Measurements from ENCODE around the gene MISP.
A peak's percentile ranks its signal among the peaks of the same experiment; 100 is the strongest.

The MISP gene

GRCh38 chr19:756821-757688 lies 6.1 kb downstream of the MISP start:
- no peaks in the 10 kb centered on the region for H3K4me1 Mint-ChIP-seq (ENCODE audit: low read depth in 2 of 2)
- peaks cover 0 to 9% of the 10 kb centered on the region in 2 donors for H3K27me3 Mint-ChIP-seq
- no peak overlapping the region for H3K4me3 Mint-ChIP-seq
- peaks cover 0 to 3% of the 10 kb centered on the region in 2 donors for H3K9me3 Mint-ChIP-seq
- H3K27ac Mint-ChIP-seq = no peak overlapping the region
- DNase-seq (no peak), ATAC-seq (replicated peaks) (no peak)
- H3K36me3 Mint-ChIP-seq (ENCODE audit: insufficient read depth) = no peaks in the 10 kb centered on the region

- ATAC-seq (replicated peaks) = no peak
Observed at GRCh38 chr19:757811-758668, 7.1 kb downstream of the MISP start.

GRCh38 chr19:763181-763580 lies 12.3 kb downstream of the MISP start:
- Mint-ChIP-seq H3K4me3 (no peak overlapping the region), H3K9me3 (peaks cover 0 to 3% of the 10 kb centered on the region in 2 donors), H3K27ac (no peak overlapping the region), H3K4me1 (ENCODE audit: low read depth in 2 of 2) (no peaks in the 10 kb centered on the region), H3K36me3 (ENCODE audit: insufficient read depth) (no peaks in the 10 kb centered on the region), H3K27me3 (peaks cover 0 to 17% of the 10 kb centered on the region in 2 donors)
- ATAC-seq (replicated peaks) (no peak), DNase-seq (no peak)

More at GRCh38 chr19:757811-758668, 7.1 kb downstream of the MISP start:
- Mint-ChIP-seq H3K9me3 (peaks cover 0 to 3% of the 10 kb centered on the region in 2 donors), H3K36me3 (ENCODE audit: insufficient read depth) (no peaks in the 10 kb centered on the region), H3K4me1 (ENCODE audit: low read depth in 2 of 2) (no peaks in the 10 kb centered on the region), H3K4me3 (no peak overlapping the region), H3K27ac (no peak overlapping the region), H3K27me3 (peaks cover 0 to 9% of the 10 kb centered on the region in 2 donors)
- no peak for DNase-seq

GRCh38 chr19:763869-764268 lies 13.0 kb downstream of the MISP start:
- no peaks in the 10 kb centered on the region for H3K9me3 Mint-ChIP-seq
- ATAC-seq (replicated peaks) (no peak), DNase-seq (no peak)
- H3K27ac Mint-ChIP-seq = no peak overlapping the region
- H3K4me3 Mint-ChIP-seq = no peak overlapping the region
- no peaks in the 10 kb centered on the region for H3K4me1 Mint-ChIP-seq (ENCODE audit: low read depth in 2 of 2)
- H3K36me3 Mint-ChIP-seq (ENCODE audit: insufficient read depth) = no peaks in the 10 kb centered on the region
- peaks cover 0 to 17% of the 10 kb centered on the region in 2 donors for H3K27me3 Mint-ChIP-seq

GRCh38 chr19:764301-764700 lies 13.4 kb downstream of the MISP start:
- H3K36me3 Mint-ChIP-seq (ENCODE audit: insufficient read depth) = no peaks in the 10 kb centered on the region
- H3K27me3 Mint-ChIP-seq = peaks cover 0 to 17% of the 10 kb centered on the region in 2 donors
- DNase-seq = no peak

GRCh38 chr19:765179-765738 lies 14.3 kb downstream of the MISP start:
- no peaks in the 10 kb centered on the region for H3K36me3 Mint-ChIP-seq (ENCODE audit: insufficient read depth)

More at GRCh38 chr19:764301-764700, 13.4 kb downstream of the MISP start:
- no peak overlapping the region for H3K27ac Mint-ChIP-seq
- ATAC-seq (replicated peaks) = no peak
- no peaks in the 10 kb centered on the region for H3K9me3 Mint-ChIP-seq
- H3K4me3 Mint-ChIP-seq = no peak overlapping the region
- no peaks in the 10 kb centered on the region for H3K4me1 Mint-ChIP-seq (ENCODE audit: low read depth in 2 of 2)

GRCh38 chr19:768424-768823 lies 17.5 kb downstream of the MISP start:
- no peak for ATAC-seq (replicated peaks)
- Mint-ChIP-seq H3K27me3 (peaks cover 0 to 27% of the 10 kb centered on the region in 2 donors), H3K4me1 (ENCODE audit: low read depth in 2 of 2) (peaks cover 0 to 3% of the 10 kb centered on the region in 2 donors), H3K9me3 (no peaks in the 10 kb centered on the region), H3K27ac (no peak overlapping the region), H3K36me3 (ENCODE audit: insufficient read depth) (no peaks in the 10 kb centered on the region), H3K4me3 (no peak overlapping the region)
- DNase-seq = no peak

More at GRCh38 chr19:765179-765738, 14.3 kb downstream of the MISP start:
- Mint-ChIP-seq H3K27ac (no peak overlapping the region), H3K4me3 (no peak overlapping the region), H3K27me3 (peaks cover 0 to 17% of the 10 kb centered on the region in 2 donors), H3K9me3 (no peaks in the 10 kb centered on the region), H3K4me1 (ENCODE audit: low read depth in 2 of 2) (no peaks in the 10 kb centered on the region)
- ATAC-seq (replicated peaks) = no peak
- DNase-seq = no peak

- no peak for ATAC-seq (replicated peaks)
- H3K9me3 Mint-ChIP-seq = no peaks in the 10 kb centered on the region
Observed at GRCh38 chr19:769616-770015, 18.7 kb downstream of the MISP start.

GRCh38 chr19:771332-771785 lies 20.4 kb downstream of the MISP start:
- DNase-seq (peak in 1 of 3 experiments; percentile 18), ATAC-seq (replicated peaks) (peak; percentile 47)
- H3K4me1 Mint-ChIP-seq (ENCODE audit: low read depth in 2 of 2) = peaks cover 0 to 3% of the 10 kb centered on the region in 2 donors
- no peak overlapping the region for H3K4me3 Mint-ChIP-seq
- peaks cover 0 to 22% of the 10 kb centered on the region in 2 donors for H3K27me3 Mint-ChIP-seq
- no peaks in the 10 kb centered on the region for H3K9me3 Mint-ChIP-seq
- H3K36me3 Mint-ChIP-seq (ENCODE audit: insufficient read depth) = no peaks in the 10 kb centered on the region
- H3K27ac Mint-ChIP-seq = no peak overlapping the region

More at GRCh38 chr19:769616-770015, 18.7 kb downstream of the MISP start:
- Mint-ChIP-seq H3K4me3 (no peak overlapping the region), H3K27me3 (peaks cover 0 to 27% of the 10 kb centered on the region in 2 donors), H3K27ac (no peak overlapping the region), H3K36me3 (ENCODE audit: insufficient read depth) (no peaks in the 10 kb centered on the region), H3K4me1 (ENCODE audit: low read depth in 2 of 2) (peaks cover 0 to 3% of the 10 kb centered on the region in 2 donors)
- DNase-seq = no peak

GRCh38 chr19:772063-772462 lies 21.2 kb downstream of the MISP start:
- peaks cover 0 to 15% of the 10 kb centered on the region in 2 donors for H3K27me3 Mint-ChIP-seq
- H3K4me1 Mint-ChIP-seq (ENCODE audit: low read depth in 2 of 2) = peaks cover 0 to 3% of the 10 kb centered on the region in 2 donors
- no peaks in the 10 kb centered on the region for H3K9me3 Mint-ChIP-seq
- H3K36me3 Mint-ChIP-seq (ENCODE audit: insufficient read depth) = no peaks in the 10 kb centered on the region
- DNase-seq (no peak), ATAC-seq (replicated peaks) (no peak)
- H3K4me3 Mint-ChIP-seq = no peak overlapping the region
- no peak overlapping the region for H3K27ac Mint-ChIP-seq

- H3K9me3 Mint-ChIP-seq = no peaks in the 10 kb centered on the region
- H3K4me1 Mint-ChIP-seq (ENCODE audit: low read depth in 2 of 2) = peaks cover 0 to 3% of the 10 kb centered on the region in 2 donors
- no peaks in the 10 kb centered on the region for H3K36me3 Mint-ChIP-seq (ENCODE audit: insufficient read depth)
- H3K27me3 Mint-ChIP-seq = peaks cover 0 to 10% of the 10 kb centered on the region in 2 donors
- DNase-seq = no peak
- H3K27ac Mint-ChIP-seq = no peak overlapping the region
- H3K4me3 Mint-ChIP-seq = no peak overlapping the region
- no peak for ATAC-seq (replicated peaks)
Observed at GRCh38 chr19:772730-773436, 22.0 kb downstream of the MISP start.

GRCh38 chr19:776549-776948 lies 25.6 kb downstream of the MISP start:
- Mint-ChIP-seq H3K9me3 (no peaks in the 10 kb centered on the region), H3K36me3 (ENCODE audit: insufficient read depth) (no peaks in the 10 kb centered on the region), H3K27ac (no peak overlapping the region), H3K4me3 (no peak overlapping the region), H3K4me1 (ENCODE audit: low read depth in 2 of 2) (peaks cover 0 to 2% of the 10 kb centered on the region in 2 donors), H3K27me3 (peaks cover 0 to 27% of the 10 kb centered on the region in 2 donors)
- ATAC-seq (replicated peaks) (no peak), DNase-seq (no peak)
